Measurements from ENCODE around the gene DDX10.

DNA sequence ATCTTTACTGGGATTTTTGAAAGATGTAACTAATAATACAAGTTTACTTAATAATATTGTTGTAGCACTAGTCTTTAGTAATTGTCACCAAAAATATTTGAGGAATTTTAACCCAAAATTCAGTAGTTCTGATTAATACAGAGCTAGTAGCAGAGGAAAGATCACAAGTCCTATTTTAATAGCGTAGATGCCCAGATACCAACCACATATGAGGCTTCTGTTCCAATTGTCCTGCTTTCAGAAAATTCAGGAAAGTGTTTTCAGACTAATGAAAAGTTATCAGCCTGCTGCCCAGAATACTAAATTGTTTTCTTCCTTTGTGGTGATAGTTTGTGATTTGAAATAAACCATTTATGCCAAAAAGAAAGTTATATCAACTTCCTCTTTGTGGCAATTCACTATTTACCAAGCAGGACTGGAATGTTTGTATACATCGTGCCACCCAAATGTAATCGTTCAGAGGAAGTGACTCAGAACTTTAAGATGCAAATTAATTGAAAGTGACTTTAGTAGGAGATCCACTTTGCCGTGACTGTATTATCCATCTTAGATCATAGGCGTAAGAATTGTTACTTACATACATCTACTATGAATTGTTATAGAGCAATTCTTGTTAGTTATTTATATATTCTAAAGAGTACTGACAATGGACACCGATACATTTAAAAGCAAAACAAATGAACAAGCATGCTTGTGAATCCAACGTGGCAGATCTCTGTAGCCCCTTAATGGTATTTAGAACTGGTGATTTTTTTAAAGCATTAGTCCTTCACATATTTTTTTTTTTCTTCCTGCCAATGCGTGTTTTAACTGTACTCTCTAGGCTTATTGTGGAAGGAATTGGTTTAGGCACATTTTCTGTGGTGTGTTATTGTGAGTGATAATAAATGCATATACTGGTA lies 231.0 kb downstream of the DDX10 start:
- TF ChIP-seq, protein P1, sequence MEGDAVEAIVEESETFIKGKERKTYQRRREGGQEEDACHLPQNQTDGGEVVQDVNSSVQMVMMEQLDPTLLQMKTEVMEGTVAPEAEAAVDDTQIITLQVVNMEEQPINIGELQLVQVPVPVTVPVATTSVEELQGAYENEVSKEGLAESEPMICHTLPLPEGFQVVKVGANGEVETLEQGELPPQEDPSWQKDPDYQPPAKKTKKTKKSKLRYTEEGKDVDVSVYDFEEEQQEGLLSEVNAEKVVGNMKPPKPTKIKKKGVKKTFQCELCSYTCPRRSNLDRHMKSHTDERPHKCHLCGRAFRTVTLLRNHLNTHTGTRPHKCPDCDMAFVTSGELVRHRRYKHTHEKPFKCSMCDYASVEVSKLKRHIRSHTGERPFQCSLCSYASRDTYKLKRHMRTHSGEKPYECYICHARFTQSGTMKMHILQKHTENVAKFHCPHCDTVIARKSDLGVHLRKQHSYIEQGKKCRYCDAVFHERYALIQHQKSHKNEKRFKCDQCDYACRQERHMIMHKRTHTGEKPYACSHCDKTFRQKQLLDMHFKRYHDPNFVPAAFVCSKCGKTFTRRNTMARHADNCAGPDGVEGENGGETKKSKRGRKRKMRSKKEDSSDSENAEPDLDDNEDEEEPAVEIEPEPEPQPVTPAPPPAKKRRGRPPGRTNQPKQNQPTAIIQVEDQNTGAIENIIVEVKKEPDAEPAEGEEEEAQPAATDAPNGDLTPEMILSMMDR (IDR thresholded peaks at IDR 0.05), result no peak
- TF ChIP-seq POLR2A (IDR thresholded peaks at IDR 0.05), result no peak

All from adrenal gland (tissue), 5 donors.